ENCODE measurements around the gene ZNF821.

Gene ZNF821

GRCh38 chr16:71889147-71889546, 5.2 kb upstream of the ZNF821 start:
- H3K36me3 ChIP-seq (ENCODE audit: control insufficient read depth, low read length), result no peaks in the 10 kb centered on the region
- no peaks in the 10 kb centered on the region for H3K9me2 ChIP-seq (replicated peaks; ENCODE audit: control insufficient read depth, low read length)
- no peak overlapping the region for H3K27ac ChIP-seq (ENCODE audit: low read depth, low read length)
- no peaks in the 10 kb centered on the region for H3K9me3 ChIP-seq (ENCODE audit: control insufficient read depth, insufficient read depth, low read length)
- TF ChIP-seq, protein P1, sequence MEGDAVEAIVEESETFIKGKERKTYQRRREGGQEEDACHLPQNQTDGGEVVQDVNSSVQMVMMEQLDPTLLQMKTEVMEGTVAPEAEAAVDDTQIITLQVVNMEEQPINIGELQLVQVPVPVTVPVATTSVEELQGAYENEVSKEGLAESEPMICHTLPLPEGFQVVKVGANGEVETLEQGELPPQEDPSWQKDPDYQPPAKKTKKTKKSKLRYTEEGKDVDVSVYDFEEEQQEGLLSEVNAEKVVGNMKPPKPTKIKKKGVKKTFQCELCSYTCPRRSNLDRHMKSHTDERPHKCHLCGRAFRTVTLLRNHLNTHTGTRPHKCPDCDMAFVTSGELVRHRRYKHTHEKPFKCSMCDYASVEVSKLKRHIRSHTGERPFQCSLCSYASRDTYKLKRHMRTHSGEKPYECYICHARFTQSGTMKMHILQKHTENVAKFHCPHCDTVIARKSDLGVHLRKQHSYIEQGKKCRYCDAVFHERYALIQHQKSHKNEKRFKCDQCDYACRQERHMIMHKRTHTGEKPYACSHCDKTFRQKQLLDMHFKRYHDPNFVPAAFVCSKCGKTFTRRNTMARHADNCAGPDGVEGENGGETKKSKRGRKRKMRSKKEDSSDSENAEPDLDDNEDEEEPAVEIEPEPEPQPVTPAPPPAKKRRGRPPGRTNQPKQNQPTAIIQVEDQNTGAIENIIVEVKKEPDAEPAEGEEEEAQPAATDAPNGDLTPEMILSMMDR (IDR thresholded peaks at IDR 0.05; ENCODE audit: low read depth, low read length, poor library complexity, severe bottlenecking), result no peak
- TF ChIP-seq EZH2phosphoT487 (IDR thresholded peaks at IDR 0.05; ENCODE audit: borderline replicate concordance, low read length), result no peak
- peaks cover 4% of the 10 kb centered on the region; the same call in 1 of the 2 replicates for H3K79me2 ChIP-seq (ENCODE audit: control insufficient read depth, low read length)
- peaks cover 21% of the 10 kb centered on the region for H3F3A ChIP-seq (ENCODE audit: control insufficient read depth, insufficient read depth)
- H4K20me1 ChIP-seq (ENCODE audit: control insufficient read depth, insufficient read depth, low read depth, low read length), result no peaks in the 10 kb centered on the region
- no peak overlapping the region for H3K4me2 ChIP-seq (ENCODE audit: low read length)
- H3K4me3 ChIP-seq (ENCODE audit: low read length), result no peak overlapping the region
- H3K4me1 ChIP-seq (ENCODE audit: control insufficient read depth, low read length), result peaks cover 36% of the 10 kb centered on the region
- H3K27me3 ChIP-seq (ENCODE audit: control insufficient read depth, low read length), result no peaks in the 10 kb centered on the region

- Histone ChIP-seq H3K9me2 (replicated peaks; ENCODE audit: control insufficient read depth, low read length) (no peaks in the 10 kb centered on the region), H3K4me3 (ENCODE audit: low read length) (peak overlapping the region; percentile 79), H3F3A (ENCODE audit: control insufficient read depth, insufficient read depth) (peaks cover 22% of the 10 kb centered on the region), H3K4me2 (ENCODE audit: low read length) (peak overlapping the region; percentile 81), H3K79me2 (ENCODE audit: control insufficient read depth, low read length) (no peaks in the 10 kb centered on the region), H3K27ac (ENCODE audit: low read depth, low read length) (peak overlapping the region; percentile 10), H3K36me3 (ENCODE audit: control insufficient read depth, low read length) (no peaks in the 10 kb centered on the region), H4K20me1 (ENCODE audit: control insufficient read depth, insufficient read depth, low read depth, low read length) (no peaks in the 10 kb centered on the region), H3K4me1 (ENCODE audit: control insufficient read depth, low read length) (peaks cover 47% of the 10 kb centered on the region), H3K27me3 (ENCODE audit: control insufficient read depth, low read length) (no peaks in the 10 kb centered on the region), H3K9me3 (ENCODE audit: control insufficient read depth, insufficient read depth, low read length) (no peaks in the 10 kb centered on the region)
- TF ChIP-seq EZH2phosphoT487 (IDR thresholded peaks at IDR 0.05; ENCODE audit: borderline replicate concordance, low read length), result no peak
- TF ChIP-seq, protein P1 (IDR thresholded peaks at IDR 0.05; ENCODE audit: low read depth, low read length, poor library complexity, severe bottlenecking), result no peak
Measured at GRCh38 chr16:71885261-71885650, 1.3 kb upstream of the ZNF821 start.

DNA sequence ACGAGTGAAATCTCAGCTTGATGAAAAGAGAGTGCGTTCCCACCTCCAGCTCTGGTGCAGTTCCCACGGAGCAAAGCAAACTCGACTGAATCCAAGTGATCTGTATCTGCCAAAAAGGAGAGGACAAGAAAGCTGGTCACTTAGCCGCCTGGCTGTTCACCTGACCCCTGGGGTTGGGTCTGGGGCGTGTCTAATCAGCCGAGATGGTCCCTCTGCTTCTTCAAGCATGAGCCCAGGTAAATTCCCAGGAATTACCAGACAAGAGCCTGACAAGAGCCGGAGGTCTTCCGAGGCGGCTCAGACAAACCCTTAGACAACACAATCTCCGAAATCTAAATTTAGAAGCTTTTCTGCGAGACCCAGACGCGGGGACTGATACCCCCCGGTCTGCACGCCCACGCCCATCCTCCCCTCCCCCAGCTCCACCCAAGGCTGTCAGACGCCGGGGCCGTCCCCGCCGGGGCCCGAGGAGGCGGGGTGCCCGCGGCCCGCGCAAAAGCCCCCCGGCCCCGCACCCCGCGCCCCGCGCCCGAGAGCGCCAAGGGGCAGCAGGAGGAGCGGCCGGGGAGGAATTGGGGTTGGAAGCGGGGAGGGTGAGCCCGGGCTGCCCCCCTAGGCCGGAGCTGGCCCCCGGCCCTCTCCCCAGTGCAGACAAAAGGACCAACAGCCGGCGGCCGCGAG, 674 bp downstream of the ZNF821 start:
- Histone ChIP-seq H3K27ac (ENCODE audit: low read depth, low read length) (peak overlapping the region; percentile 45), H3K36me3 (ENCODE audit: control insufficient read depth, low read length) (peaks cover 5% of the 10 kb centered on the region; the same call in 1 of the 2 replicates), H3K9me3 (ENCODE audit: control insufficient read depth, insufficient read depth, low read length) (no peaks in the 10 kb centered on the region), H3K27me3 (ENCODE audit: control insufficient read depth, low read length) (no peaks in the 10 kb centered on the region), H3K4me1 (ENCODE audit: control insufficient read depth, low read length) (peaks cover 43% of the 10 kb centered on the region), H3F3A (ENCODE audit: control insufficient read depth, insufficient read depth) (peaks cover 24% of the 10 kb centered on the region), H3K4me3 (ENCODE audit: low read length) (peak overlapping the region; percentile 79), H4K20me1 (ENCODE audit: control insufficient read depth, insufficient read depth, low read depth, low read length) (no peaks in the 10 kb centered on the region), H3K4me2 (ENCODE audit: low read length) (peak overlapping the region; percentile 81), H3K79me2 (ENCODE audit: control insufficient read depth, low read length) (no peaks in the 10 kb centered on the region), H3K9me2 (replicated peaks; ENCODE audit: control insufficient read depth, low read length) (no peaks in the 10 kb centered on the region)
- TF ChIP-seq, protein P1 (IDR thresholded peaks at IDR 0.05; ENCODE audit: low read depth, low read length, poor library complexity, severe bottlenecking), result no peak
- no peak for TF ChIP-seq EZH2phosphoT487 (IDR thresholded peaks at IDR 0.05; ENCODE audit: borderline replicate concordance, low read length)

All from DOHH2 (cell line).